ENCODE measurements around the gene RAB28. TPM values are rescaled to one million over a fixed set of nuclear protein-coding genes. Genes with fewer than 3 reads are reported as not detected.

Gene RAB28
- total RNA-seq, 1 donor, result 12.3 TPM

GRCh38 chr4:13514722-13515121, 30.6 kb upstream of the RAB28 start:
- Histone ChIP-seq H3K4me2 (ENCODE audit: insufficient read depth, low read length) (no peak overlapping the region), H3K4me1 (ENCODE audit: insufficient read depth, low read length) (no peaks in the 10 kb centered on the region), H3K27ac (ENCODE audit: low read depth, low read length) (no peak overlapping the region), H2AFZ (ENCODE audit: low read length) (no peak overlapping the region), H3K36me3 (ENCODE audit: insufficient read depth, low read length) (no peaks in the 10 kb centered on the region), H3K4me3 (ENCODE audit: insufficient read depth, low read length) (no peak overlapping the region), H3K79me2 (ENCODE audit: insufficient read depth, low read length) (no peaks in the 10 kb centered on the region), H4K20me1 (ENCODE audit: insufficient read depth, low read length) (no peaks in the 10 kb centered on the region), H3K27me3 (ENCODE audit: insufficient read depth, low read length) (peaks cover 6% of the 10 kb centered on the region), H3K9me3 (ENCODE audit: low read depth, low read length) (no peaks in the 10 kb centered on the region)
- no peak for DNase-seq (ENCODE audit: insufficient read length, low spot score, missing footprints)
- TF ChIP-seq CTCF (IDR thresholded peaks at IDR 0.05; ENCODE audit: extremely low read depth, low read depth, low read length), result no peak

- Histone ChIP-seq H3K36me3 (ENCODE audit: insufficient read depth, low read length) (no peaks in the 10 kb centered on the region), H3K4me3 (ENCODE audit: insufficient read depth, low read length) (no peak overlapping the region), H3K27me3 (ENCODE audit: insufficient read depth, low read length) (no peaks in the 10 kb centered on the region), H3K27ac (ENCODE audit: low read depth, low read length) (no peak overlapping the region), H4K20me1 (ENCODE audit: insufficient read depth, low read length) (no peaks in the 10 kb centered on the region), H3K79me2 (ENCODE audit: insufficient read depth, low read length) (no peaks in the 10 kb centered on the region), H3K9me3 (ENCODE audit: low read depth, low read length) (no peaks in the 10 kb centered on the region), H3K4me1 (ENCODE audit: insufficient read depth, low read length) (no peaks in the 10 kb centered on the region), H2AFZ (ENCODE audit: low read length) (no peak overlapping the region), H3K4me2 (ENCODE audit: insufficient read depth, low read length) (no peak overlapping the region)
- no peak for TF ChIP-seq CTCF (IDR thresholded peaks at IDR 0.05; ENCODE audit: extremely low read depth, low read depth, low read length)
- no peak for DNase-seq (ENCODE audit: insufficient read length, low spot score, missing footprints)
Observed at GRCh38 chr4:13511101-13511500, 27.0 kb upstream of the RAB28 start.

GRCh38 chr4:13509442-13509841, 25.3 kb upstream of the RAB28 start:
- Histone ChIP-seq H2AFZ (ENCODE audit: low read length) (no peak overlapping the region), H3K9me3 (ENCODE audit: low read depth, low read length) (no peaks in the 10 kb centered on the region), H3K36me3 (ENCODE audit: insufficient read depth, low read length) (no peaks in the 10 kb centered on the region), H3K79me2 (ENCODE audit: insufficient read depth, low read length) (no peaks in the 10 kb centered on the region), H3K4me2 (ENCODE audit: insufficient read depth, low read length) (no peak overlapping the region), H4K20me1 (ENCODE audit: insufficient read depth, low read length) (no peaks in the 10 kb centered on the region), H3K4me1 (ENCODE audit: insufficient read depth, low read length) (no peaks in the 10 kb centered on the region), H3K27me3 (ENCODE audit: insufficient read depth, low read length) (no peaks in the 10 kb centered on the region), H3K4me3 (ENCODE audit: insufficient read depth, low read length) (no peak overlapping the region), H3K27ac (ENCODE audit: low read depth, low read length) (no peak overlapping the region)
- no peak for TF ChIP-seq CTCF (IDR thresholded peaks at IDR 0.05; ENCODE audit: extremely low read depth, low read depth, low read length)
- DNase-seq (ENCODE audit: insufficient read length, low spot score, missing footprints), result no peak

GRCh38 chr4:13504374-13504773, 20.2 kb upstream of the RAB28 start:
- no peak for TF ChIP-seq CTCF (IDR thresholded peaks at IDR 0.05; ENCODE audit: extremely low read depth, low read depth, low read length)
- Histone ChIP-seq H3K27ac (ENCODE audit: low read depth, low read length) (no peak overlapping the region), H3K9me3 (ENCODE audit: low read depth, low read length) (no peaks in the 10 kb centered on the region)

More at GRCh38 chr4:13504374-13504773, 20.2 kb upstream of the RAB28 start:
- Histone ChIP-seq H2AFZ (ENCODE audit: low read length) (no peak overlapping the region), H3K4me1 (ENCODE audit: insufficient read depth, low read length) (no peaks in the 10 kb centered on the region), H3K79me2 (ENCODE audit: insufficient read depth, low read length) (no peaks in the 10 kb centered on the region), H3K4me2 (ENCODE audit: insufficient read depth, low read length) (no peak overlapping the region), H4K20me1 (ENCODE audit: insufficient read depth, low read length) (no peaks in the 10 kb centered on the region), H3K27me3 (ENCODE audit: insufficient read depth, low read length) (no peaks in the 10 kb centered on the region), H3K4me3 (ENCODE audit: insufficient read depth, low read length) (no peak overlapping the region), H3K36me3 (ENCODE audit: insufficient read depth, low read length) (no peaks in the 10 kb centered on the region)
- no peak for DNase-seq (ENCODE audit: insufficient read length, low spot score, missing footprints)

Data from osteoblast (primary cell).